Endometrial microvascular endothelial cells (primary cell): ENCODE measurements around the gene DENND1A. TPM values are rescaled to one million over a fixed set of nuclear protein-coding genes. Genes with fewer than 3 reads are reported as not detected.

Experiments
- in situ Hi-C: cut with HindIII; loops from 2 replicates; pipeline ENCODE4 v1.10.0; 2017; ENCODE audit warnings: low sequenced_read_pairs, low pct_unique_long_range_greater_than_20kb; ENCODE audit errors: inconsistent ontology term
- total RNA-seq: library from RNA; depleted of rRNA; stranded (reverse); fragments of >200 nt; gene quantifications from one replicate; pipeline ENCODE4 v1.2.3, GENCODE V29; 2015; ENCODE audit errors: inconsistent ontology term

Gene DENND1A
- total RNA-seq, 1 donor from 2014 or later = 13.6 TPM

- in situ Hi-C loops = no loop called here
Observed at GRCh38 chr9:123394291-123395235, 535.4 kb downstream of the DENND1A start.

GRCh38 chr9:123392802-123393201 lies 537.1 kb downstream of the DENND1A start:
- in situ Hi-C loops = no loop called here

DNA sequence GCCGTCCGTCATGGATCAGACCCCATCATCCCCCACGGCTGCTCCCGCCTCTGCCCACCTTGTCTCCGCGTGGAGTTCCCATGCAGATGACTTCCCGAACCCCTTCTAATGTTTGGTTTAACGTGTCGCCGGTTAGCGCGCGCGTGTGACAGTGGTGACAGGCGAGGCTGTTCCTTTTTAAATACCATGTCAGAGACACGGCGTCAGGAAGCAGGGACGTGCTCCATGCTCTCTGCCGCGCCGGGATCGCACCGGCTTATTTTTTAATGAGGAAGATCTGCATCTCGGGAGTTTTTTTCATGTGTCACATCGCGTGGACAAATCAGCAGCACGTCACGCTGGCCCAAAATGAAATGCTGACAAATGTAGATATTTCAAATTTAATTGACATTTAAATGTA lies 538.0 kb downstream of the DENND1A start:
- in situ Hi-C loops = no loop called here

DNA sequence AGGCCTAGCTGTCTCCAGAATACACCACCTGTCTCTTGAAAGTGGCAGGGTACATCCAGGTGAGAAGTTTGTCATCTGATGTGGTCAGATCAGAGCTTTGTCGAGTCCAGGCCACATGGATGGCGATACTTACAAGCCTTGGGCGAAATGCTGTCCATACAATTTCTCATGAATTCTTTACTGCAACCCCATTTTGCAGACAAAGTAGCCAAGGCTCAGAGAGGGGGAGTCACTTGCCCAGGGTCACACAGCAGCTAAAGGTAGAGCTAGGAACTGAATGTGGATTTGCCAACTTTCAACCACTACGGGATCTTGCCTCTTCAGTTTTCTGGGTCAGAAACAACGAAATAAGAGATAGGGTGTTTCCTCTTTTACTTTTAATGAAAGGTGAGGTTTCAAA lies 538.7 kb downstream of the DENND1A start:
- in situ Hi-C loops = no loop called here

GRCh38 chr9:123390337-123391135 lies 539.4 kb downstream of the DENND1A start:
- in situ Hi-C loops = no loop called here

DNA sequence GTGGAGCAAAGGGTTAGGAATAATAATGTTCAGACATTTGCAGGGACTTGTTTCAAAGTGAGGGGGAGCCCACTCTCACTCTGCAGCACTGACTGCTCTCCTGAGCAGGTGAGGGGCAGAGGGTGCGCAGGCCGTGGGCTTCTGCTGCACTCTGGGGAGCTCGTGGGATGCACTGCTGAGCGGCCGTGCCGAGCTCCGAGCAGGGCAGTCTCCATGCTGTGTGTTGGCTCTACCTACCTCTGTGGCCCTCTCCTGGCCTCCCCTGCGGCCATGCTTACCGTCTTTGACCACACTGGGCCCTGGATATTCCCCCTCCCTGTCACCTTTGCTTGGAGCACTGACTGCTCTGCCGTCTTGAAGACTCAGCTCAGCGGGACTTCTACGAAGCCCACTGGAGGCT lies 540.2 kb downstream of the DENND1A start:
- in situ Hi-C loops = no loop called here

GRCh38 chr9:123389070-123389469 lies 540.9 kb downstream of the DENND1A start:
- in situ Hi-C loops = no loop called here

DNA sequence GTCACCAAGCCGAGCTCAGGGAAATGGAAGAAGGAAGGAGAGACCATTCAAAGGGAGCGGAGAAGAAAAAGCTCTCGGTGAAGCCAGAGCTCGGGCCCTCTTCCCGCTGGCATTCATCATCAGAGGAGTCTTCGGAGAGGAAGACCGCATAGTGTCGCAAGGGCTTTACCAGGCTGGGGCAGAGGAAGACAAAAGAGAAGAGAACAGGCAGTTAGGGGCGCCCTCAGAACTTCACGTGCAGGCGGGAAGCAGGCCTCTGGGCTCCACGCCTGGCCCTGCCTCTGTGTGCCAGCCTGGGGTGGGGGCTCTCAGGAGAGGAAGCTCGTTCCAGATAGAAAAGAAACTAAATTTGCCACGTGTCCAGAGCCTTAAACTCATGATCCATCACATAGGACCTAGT lies 542.2 kb downstream of the DENND1A start:
- in situ Hi-C loops = no loop called here

DNA sequence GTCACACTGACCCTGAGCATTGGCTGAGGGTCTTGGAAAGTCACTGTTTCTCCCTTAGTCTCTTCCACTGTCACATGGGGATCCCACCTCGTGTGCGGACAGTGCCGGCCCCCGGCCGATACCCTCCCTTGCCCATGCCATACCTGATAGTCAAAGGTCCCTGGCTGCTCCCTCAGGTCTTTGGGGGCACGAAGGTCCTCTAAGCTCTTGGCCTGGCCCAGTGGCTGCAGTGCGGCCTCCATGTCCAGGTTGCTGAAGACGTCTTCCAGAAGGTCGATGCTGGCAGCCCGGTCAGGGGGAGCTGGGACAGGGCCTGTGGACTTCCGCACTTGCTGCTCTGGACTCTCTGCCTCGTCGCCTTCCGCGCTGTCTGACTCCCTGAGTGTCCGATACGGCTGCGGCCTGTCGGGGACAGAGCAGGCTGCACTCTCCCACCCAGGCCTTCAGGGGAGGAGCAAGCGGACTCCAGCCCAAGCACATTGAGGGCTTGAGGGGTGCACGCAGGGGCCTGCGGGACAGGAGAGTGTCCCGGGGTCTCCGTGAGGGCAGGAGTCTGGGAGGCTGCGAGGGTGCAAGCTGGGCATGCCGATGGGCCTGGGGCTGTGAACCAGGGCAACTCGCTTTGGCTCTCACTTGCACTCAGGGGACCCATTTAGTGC lies 546.3 kb downstream of the DENND1A start:
- in situ Hi-C loops = no loop called here

DNA sequence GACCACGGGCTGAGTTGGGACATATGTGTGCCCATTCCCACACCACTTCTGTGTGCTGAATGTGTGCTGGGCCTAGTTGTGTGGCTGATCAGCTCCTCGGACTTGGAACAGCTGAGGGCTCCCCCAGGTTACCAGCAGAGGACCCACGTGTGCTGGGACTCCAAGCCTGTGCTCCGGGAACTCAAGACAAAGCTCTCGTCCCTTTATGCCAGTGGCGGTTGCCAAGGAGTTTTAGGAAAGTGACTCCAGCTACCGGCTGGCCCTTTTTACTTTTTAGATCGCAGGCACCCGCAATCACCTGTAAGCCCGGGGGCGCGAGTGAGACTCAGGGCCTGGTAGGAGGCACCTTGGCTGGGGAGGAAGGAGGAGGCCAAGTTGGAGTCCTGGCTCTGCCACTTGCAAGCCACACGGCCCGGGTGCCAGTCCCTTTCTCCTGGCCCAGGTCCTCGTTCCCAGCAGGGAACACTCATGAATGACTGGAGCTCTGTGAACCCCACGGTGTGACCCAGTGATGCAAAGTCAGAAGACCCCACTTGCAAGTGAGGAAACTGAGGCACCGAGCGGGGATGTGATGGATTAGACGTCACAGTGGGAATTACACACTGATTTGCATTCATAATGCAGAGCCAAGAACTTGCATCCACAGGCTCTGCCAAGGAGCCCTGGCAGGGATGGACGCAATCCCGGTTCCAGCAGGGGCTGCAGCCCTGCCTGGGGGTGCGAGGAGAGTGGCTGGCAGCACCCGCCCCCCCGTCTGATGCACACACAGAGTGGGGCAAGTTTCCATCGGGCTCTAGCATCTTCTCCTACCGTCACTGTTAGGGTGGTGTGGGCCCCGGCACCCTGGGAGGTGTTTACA lies 547.0 kb downstream of the DENND1A start:
- in situ Hi-C loops = no loop called here

DNA sequence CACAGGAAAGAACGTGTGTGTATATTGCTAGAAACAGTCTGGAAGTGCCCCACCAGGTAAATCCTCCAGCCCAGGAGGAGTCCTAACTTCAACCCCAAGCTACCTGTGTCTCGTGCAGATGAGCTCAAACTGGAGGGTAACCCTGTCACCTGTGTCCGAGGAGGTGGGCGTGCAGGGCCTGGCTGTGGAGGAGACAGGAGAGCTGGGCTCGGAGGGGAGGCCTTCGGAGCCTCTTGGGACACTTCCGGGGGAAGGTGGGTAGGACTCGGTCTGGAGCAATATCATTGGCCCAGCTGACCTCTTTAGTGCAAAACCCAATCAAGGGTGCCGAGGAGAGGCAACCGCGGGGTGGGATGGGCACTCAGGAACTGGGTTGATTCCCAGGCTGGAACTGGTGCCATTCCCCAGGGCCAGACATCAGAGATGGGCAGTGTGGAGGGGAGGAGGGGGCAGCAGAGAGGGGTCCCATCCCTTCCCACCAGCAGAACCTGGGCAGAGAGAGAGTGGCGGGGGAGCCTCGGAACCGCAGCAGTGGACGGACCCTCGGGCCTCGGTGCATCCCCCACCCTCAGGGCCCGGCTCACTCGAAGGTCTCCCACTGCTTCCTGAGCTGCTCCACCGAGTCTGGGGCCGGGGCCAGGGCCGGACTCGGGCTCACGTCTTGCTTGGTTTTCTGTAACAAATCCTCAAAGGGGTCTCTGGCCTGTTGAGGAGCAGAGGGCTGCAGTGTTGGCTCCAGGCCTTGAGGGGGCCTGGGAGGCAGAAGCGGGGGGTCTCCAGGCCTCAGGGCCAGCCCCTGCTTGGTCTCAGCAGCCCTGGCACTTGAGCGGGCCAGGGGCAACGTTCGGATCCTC lies 548.8 kb downstream of the DENND1A start:
- in situ Hi-C loops = no loop called here

DNA sequence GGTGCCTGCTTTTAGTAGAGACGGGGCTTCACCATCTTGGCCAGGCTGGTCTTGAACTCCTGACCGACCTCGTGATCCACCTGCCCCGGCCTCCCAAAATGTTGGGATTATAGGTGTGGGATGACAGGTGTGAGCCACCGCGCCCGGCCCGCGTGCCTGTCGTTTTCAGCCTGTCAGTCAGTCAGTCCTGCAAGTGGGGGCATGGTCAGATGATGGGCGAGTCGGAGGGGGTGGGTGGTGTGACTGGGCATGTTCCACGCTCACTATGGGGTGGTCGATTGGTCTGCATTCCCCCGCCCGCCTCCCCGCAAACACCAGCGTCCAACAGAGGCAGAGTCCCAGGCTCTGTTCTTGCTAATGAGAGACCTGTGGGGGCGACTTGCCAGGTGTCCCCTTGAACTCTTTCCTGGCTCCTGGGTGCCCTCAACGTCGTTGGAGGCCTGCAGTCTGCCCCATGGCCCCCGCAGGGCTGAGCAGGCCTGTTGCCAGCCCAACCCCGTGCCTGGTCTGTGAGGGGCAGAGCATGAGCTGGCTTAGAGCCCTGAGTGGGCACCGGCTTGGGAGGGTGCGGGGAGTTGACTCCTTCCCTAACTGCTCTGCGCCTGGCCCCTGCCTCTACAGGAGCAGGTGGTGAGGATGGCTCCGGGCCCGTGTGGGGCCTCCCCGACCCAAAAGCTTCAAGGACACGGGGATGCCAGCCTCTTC lies 550.8 kb downstream of the DENND1A start:
- in situ Hi-C loops = no loop called here

DNA sequence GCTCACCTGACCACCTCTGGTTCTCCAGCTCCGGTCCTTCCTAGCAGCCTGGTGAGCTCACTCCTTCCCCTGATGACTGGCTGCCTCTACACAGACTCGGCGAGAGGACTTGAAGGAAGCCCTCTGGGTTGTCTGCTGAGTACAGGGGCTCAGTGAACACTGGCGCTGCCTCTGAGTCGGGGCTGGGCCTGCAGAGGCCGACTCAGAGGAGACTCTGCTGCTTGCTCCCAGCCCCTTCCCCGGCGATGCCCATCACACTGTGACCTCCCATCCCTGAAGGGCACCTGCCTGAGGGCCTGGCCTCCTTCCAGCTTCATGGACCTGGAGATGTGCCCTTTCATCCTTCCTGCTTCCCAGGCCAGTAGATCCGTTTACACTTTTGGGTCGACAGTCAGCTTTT lies 551.9 kb downstream of the DENND1A start:
- in situ Hi-C loops = no loop called here

GRCh38 chr9:123377211-123377971 lies 552.5 kb downstream of the DENND1A start:
- in situ Hi-C loops = no loop called here

- in situ Hi-C loops = no loop called here
Observed at GRCh38 chr9:123376218-123377071, 553.5 kb downstream of the DENND1A start.
